K562 (cell line): ENCODE results near the gene KCTD19. TPM values are rescaled to one million over a fixed set of nuclear protein-coding genes. Genes with fewer than 3 reads are reported as not detected.

ENCODE experiments used
- ATAC-seq: fragments of 200-7000 bp; cut with Tn5 transposase; 3 replicates; pipeline ENCODE4 v1.9.1; 2020; ENCODE audit warnings: moderate library complexity
- BruUV-seq: library from RNA; stranded (reverse); fragments of 400-500 nt; replicated peaks from 2 replicates; lab custom pipeline; 2021; lab: Mats Ljungman, UMichigan
- CTCF ChIA-PET: fragments of 300-600 bp; formaldehyde crosslinking; extraction: SDS; loops from one replicate; lab custom pipeline; 2021; ENCODE audit warnings: low intra/inter-chr PET ratio; lab: Yijun Ruan, JAX
- POLR2A ChIA-PET: fragments of 300-600, 350-650 bp; sonication (Branson Sonifier 250); formaldehyde crosslinking; extraction: SDS; loops from one replicate; lab custom pipeline; 2021; ENCODE audit warnings: antibody characterized with exemption, inconsistent platforms; lab: Yijun Ruan, JAX
- DNase-seq, 4 experiments: peaks; one replicate each; pipeline versions ENCODE4 v3.0.0 to v3.0.0-alpha.2; 2011 to 2018; ENCODE audit warnings: low spot score in 3 of 4, mixed read lengths in 3 of 4; ENCODE audit errors: extremely low read depth in 1 of 4
- FAIRE-seq: peaks from 2 replicates; lab custom pipeline; 2011; peaks lifted over from hg19 to GRCh38; lab: Jason Lieb, UNC
- H2AFZ ChIP-seq: 2 replicates; pipeline ENCODE4 v1.6.0; 2011; ENCODE audit warnings: low read depth, low read length, control low read depth, inconsistent platforms
- H3K27ac ChIP-seq: fragments of 200-600 bp; 3 replicates; pipeline ENCODE4 v1.8.0; 2011; ENCODE audit warnings: low read depth, mild to moderate bottlenecking, control low read depth, inconsistent platforms, low read length, moderate library complexity, mixed read lengths; ENCODE audit errors: extremely low read depth
- H3K27me3 ChIP-seq, 2 experiments: fragments of 300-600 bp in 1 of 2; 2 replicates in 1 of 2; 3 replicates in 1 of 2; pipeline versions ENCODE4 v1.6.0 to v1.8.0; 2011; ENCODE audit warnings: inconsistent platforms in 2 of 2, low read length in 2 of 2, mild to moderate bottlenecking in 1 of 2, mixed read lengths in 1 of 2, moderate library complexity in 1 of 2; ENCODE audit not compliant: control insufficient read depth in 2 of 2, insufficient read depth in 2 of 2
- H3K36me3 ChIP-seq: fragments of 300-600 bp; 3 replicates; pipeline ENCODE4 v1.8.0; 2011; ENCODE audit warnings: mild to moderate bottlenecking, low read length, inconsistent platforms; ENCODE audit not compliant: control insufficient read depth, insufficient read depth
- H3K4me1 ChIP-seq, 2 experiments: fragments of 200-600 bp in 1 of 2; replicated peaks in 1 of 2; 2 replicates in 1 of 2; 3 replicates in 1 of 2; pipeline versions ENCODE4 v1.5.1 to v1.8.0; 2011; ENCODE audit warnings: inconsistent platforms in 2 of 2, low read length in 2 of 2, mild to moderate bottlenecking in 1 of 2, mixed read lengths in 1 of 2, moderate library complexity in 1 of 2; ENCODE audit not compliant: control insufficient read depth in 2 of 2, insufficient read depth in 2 of 2
- H3K4me2 ChIP-seq: 2 replicates; pipeline ENCODE4 v1.6.1; 2011; ENCODE audit warnings: low read length, control low read depth, inconsistent platforms, mixed read lengths; ENCODE audit not compliant: insufficient read depth
- H3K4me3 ChIP-seq: fragments of 200-600 bp; sonication (generic), shearing (Covaris generic); 2 replicates; pipeline ENCODE4 v1.5.1; 2016; ENCODE audit warnings: control low read depth, inconsistent platforms
- H3K79me2 ChIP-seq: fragments of 200-600 bp; 3 replicates; pipeline ENCODE4 v1.8.0; 2011; ENCODE audit warnings: low read length, inconsistent platforms; ENCODE audit not compliant: control insufficient read depth, insufficient read depth
- H3K9ac ChIP-seq, 2 experiments: 2 replicates each; pipeline versions ENCODE4 v1.6.0 to v1.6.1; 2011; ENCODE audit warnings: low read depth in 2 of 2, low read length in 2 of 2, control low read depth in 1 of 2, inconsistent platforms in 1 of 2, mild to moderate bottlenecking in 1 of 2, mixed read lengths in 1 of 2; ENCODE audit not compliant: insufficient read depth in 1 of 2
- H3K9me1 ChIP-seq: one replicate; pipeline ENCODE4 v1.6.0; 2011; ENCODE audit warnings: inconsistent platforms, mild to moderate bottlenecking, low read length, moderate library complexity; ENCODE audit not compliant: control insufficient read depth, insufficient read depth
- H3K9me3 ChIP-seq: replicated peaks from 2 replicates; pipeline ENCODE4 v1.5.1; 2011; ENCODE audit warnings: low read depth, low read length, inconsistent platforms; ENCODE audit not compliant: control insufficient read depth, insufficient read depth
- H4K20me1 ChIP-seq: replicated peaks from 2 replicates; pipeline ENCODE4 v1.6.1; 2011; ENCODE audit warnings: low read length, inconsistent platforms, mixed read lengths; ENCODE audit not compliant: control insufficient read depth, insufficient read depth
- NFE2 ChIP-seq: IDR thresholded peaks from 2 replicates; pipeline ENCODE4 v1.6.1; 2014; ENCODE audit warnings: antibody characterized with exemption, low read depth
- NUFIP1 ChIP-seq: fragments of 450-650 bp; IDR thresholded peaks from 2 replicates; pipeline ENCODE4 v1.6.1; 2018; ENCODE audit not compliant: partially characterized antibody
- WGBS: fragments of 100-300 bp; shearing (Covaris generic); methylation state at CpG from one replicate; pipeline ENCODE4 v1.1.6; 2016; ENCODE audit warnings: low coverage, mixed read lengths; ENCODE audit not compliant: insufficient coverage; ENCODE audit errors: missing lambda C conversion rate; 5-methylcytosine and 5-hydroxymethylcytosine counted together
- in situ Hi-C: fragments of 300-500 bp; cut with MboI; formaldehyde crosslinking; loops from 4 replicates; pipeline ENCODE4 v1.15.0; 2018; ENCODE audit warnings: inconsistent platforms, mixed read lengths
- intact Hi-C: fragments of 100-400 bp; cut with micrococcal nuclease; formaldehyde crosslinking; loops from 2 replicates; pipeline ENCODE4 v1.14.2; 2022
- polyA plus RNA-seq, 8 experiments: library from polyadenylated mRNA; depleted of rRNA in 4 of 8; stranded (reverse) in 5 of 8; unstranded in 3 of 8; fragments of >200 nt; fragmentation: Nextera tagmentation in 2 of 8; fragmentation: Illumina TruSeq in 1 of 8; extraction: Ambion mirVana in 2 of 8; extraction: Trizol in 1 of 8; gene quantifications; 2 replicates each; pipeline versions ENCODE4 v1.2.1 to v1.2.3, GENCODE V29; 2011 to 2014; ENCODE audit warnings: inconsistent platforms in 1 of 8, missing spikeins in 1 of 8
- total RNA-seq, 7 experiments: library from RNA; depleted of rRNA in 6 of 7; stranded (reverse); fragments of >200 nt in 6 of 7; fragmentation: Illumina TruSeq in 2 of 7; extraction: Trizol in 2 of 7; gene quantifications; 2 replicates each; pipeline versions ENCODE4 v1.2.1 to v1.2.3, GENCODE V29; 2011 to 2021; ENCODE audit warnings: low replicate concordance in 1 of 7
- TF ChIP-seq, protein P1 (sequence below), 2 experiments: IDR thresholded peaks; 2 replicates each; pipeline ENCODE4 v1.6.1; 2011; ENCODE audit warnings: borderline replicate concordance in 1 of 2, control low read depth in 1 of 2, low read depth in 1 of 2, low read length in 1 of 2, mild to moderate bottlenecking in 1 of 2, mixed read lengths in 1 of 2, moderate library complexity in 1 of 2; ENCODE audit not compliant: insufficient read depth in 1 of 2, insufficient read length in 1 of 2, poor library complexity in 1 of 2, severe bottlenecking in 1 of 2; ENCODE audit errors: extremely low read depth in 1 of 2

KCTD19 gene
- total and polyA plus RNA-seq, 9 of the 15 experiments (the other 6 are each of a cell fraction or from before 2014, with no cell fraction given), result 0.03 to 0.91 (median 0.22) TPM; not detected in 2

DNA sequence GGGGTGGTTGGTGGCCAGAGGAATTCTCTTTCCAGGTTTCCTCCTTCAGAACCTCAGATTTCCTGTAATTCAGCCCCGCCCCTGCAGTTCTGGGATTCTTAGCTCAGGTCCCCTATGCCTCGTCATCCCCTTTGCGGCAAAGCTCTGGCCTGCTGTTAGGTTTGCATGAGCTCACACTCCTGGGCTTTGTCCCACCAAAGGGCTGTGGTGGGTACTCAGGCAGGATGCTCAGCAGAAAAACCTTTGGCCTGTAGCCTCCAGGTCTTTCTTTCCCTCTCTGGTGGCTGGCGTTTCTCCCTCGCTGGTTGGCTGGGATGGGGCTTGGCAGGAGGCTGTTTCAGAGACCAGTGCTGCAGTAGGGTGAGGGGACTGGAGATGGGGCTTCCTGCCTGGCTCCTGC lies 56.8 kb downstream of the KCTD19 start:
- H4K20me1 ChIP-seq, result no peaks in the 10 kb centered on the region
- H2AFZ ChIP-seq, result no peak overlapping the region
- no peaks in the 10 kb centered on the region for H3K9me3 ChIP-seq
- peaks cover 6% of the 10 kb centered on the region; the same call in 1 of the 3 replicates for H3K36me3 ChIP-seq
- TF ChIP-seq NFE2 (peak; percentile 49), NUFIP1 (no peak)
- TF ChIP-seq, protein P1, sequence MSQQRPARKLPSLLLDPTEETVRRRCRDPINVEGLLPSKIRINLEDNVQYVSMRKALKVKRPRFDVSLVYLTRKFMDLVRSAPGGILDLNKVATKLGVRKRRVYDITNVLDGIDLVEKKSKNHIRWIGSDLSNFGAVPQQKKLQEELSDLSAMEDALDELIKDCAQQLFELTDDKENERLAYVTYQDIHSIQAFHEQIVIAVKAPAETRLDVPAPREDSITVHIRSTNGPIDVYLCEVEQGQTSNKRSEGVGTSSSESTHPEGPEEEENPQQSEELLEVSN (IDR thresholded peaks at IDR 0.05; ENCODE audit: borderline replicate concordance in 1 of 2, extremely low read depth in 1 of 2, insufficient read depth in 1 of 2, insufficient read length in 1 of 2, low read depth in 1 of 2, low read length in 1 of 2, poor library complexity in 1 of 2, severe bottlenecking in 1 of 2), result peak in 1 of 2 experiments; percentile 41
- 42% methylated on average over 5 of the region's 5 CpGs for WGBS
- no peaks in the 10 kb centered on the region for H3K27me3 ChIP-seq
- H3K79me2 ChIP-seq, result no peaks in the 10 kb centered on the region
- no peak overlapping the region for H3K4me2 ChIP-seq
- POLR2A ChIA-PET, result interaction anchor here (0.6 to 1.8 kb wide), 3 partner anchors 9 to 112 kb away, joined by 4 to 5 read pairs (median 5); no protein-coding TSS in a partner anchor
- H3K9me1 ChIP-seq, result no peaks in the 10 kb centered on the region
- no peak overlapping the region; the same call in 2 of the 3 replicates for H3K27ac ChIP-seq
- FAIRE-seq (peak; percentile 64), ATAC-seq (0 out of 3 replicates have a peak, but pooled peaks have one; percentile 6), DNase-seq (peak in 2 of 4 experiments; percentile 38 to 56)
- CTCF ChIA-PET, result no interaction called here
- in situ Hi-C loops (no loop called here), intact Hi-C loops (no loop called here)
- BruUV-seq, result no TSS peak
- no peak overlapping the region for H3K4me3 ChIP-seq
- H3K9ac ChIP-seq, result peak overlapping the region in 1 of 2 experiments; percentile 85; a peak in 2 of 4 replicates
- H3K4me1 ChIP-seq, result peaks cover 23 to 29% of the 10 kb centered on the region in 2 experiments
